C4-2B (cell line): ENCODE results near the gene GLIPR1L2.

Experiments
- ZFX ChIP-seq: fragments of 450-650 bp; IDR thresholded peaks from 2 replicates; pipeline ENCODE4 v1.6.1; 2017
- TF ChIP-seq, protein P1 (sequence below): fragments of 450-650 bp; conservative IDR thresholded peaks from 2 replicates; pipeline ENCODE4 v1.5.1; 2017; ENCODE audit warnings: mild to moderate bottlenecking

GRCh38 chr12:75478116-75478794 lies 87.4 kb downstream of the GLIPR1L2 start:
- TF ChIP-seq, protein P1, sequence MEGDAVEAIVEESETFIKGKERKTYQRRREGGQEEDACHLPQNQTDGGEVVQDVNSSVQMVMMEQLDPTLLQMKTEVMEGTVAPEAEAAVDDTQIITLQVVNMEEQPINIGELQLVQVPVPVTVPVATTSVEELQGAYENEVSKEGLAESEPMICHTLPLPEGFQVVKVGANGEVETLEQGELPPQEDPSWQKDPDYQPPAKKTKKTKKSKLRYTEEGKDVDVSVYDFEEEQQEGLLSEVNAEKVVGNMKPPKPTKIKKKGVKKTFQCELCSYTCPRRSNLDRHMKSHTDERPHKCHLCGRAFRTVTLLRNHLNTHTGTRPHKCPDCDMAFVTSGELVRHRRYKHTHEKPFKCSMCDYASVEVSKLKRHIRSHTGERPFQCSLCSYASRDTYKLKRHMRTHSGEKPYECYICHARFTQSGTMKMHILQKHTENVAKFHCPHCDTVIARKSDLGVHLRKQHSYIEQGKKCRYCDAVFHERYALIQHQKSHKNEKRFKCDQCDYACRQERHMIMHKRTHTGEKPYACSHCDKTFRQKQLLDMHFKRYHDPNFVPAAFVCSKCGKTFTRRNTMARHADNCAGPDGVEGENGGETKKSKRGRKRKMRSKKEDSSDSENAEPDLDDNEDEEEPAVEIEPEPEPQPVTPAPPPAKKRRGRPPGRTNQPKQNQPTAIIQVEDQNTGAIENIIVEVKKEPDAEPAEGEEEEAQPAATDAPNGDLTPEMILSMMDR: no peak
- TF ChIP-seq ZFX: no peak
